OCI-LY1 (cell line): Measurements from ENCODE around the gene WHAMM.

Source experiments
- EZH2 ChIP-seq: fragments of 200-600 bp; sonication (generic), shearing (Covaris generic); IDR thresholded peaks from 2 replicates; pipeline ENCODE4 v1.8.0; 2017; ENCODE audit warnings: borderline replicate concordance, mixed run types, mild to moderate bottlenecking, antibody characterized with exemption, low read length, moderate library complexity, mixed read lengths
- TF ChIP-seq, protein P1 (sequence below): fragments of 200-600 bp; sonication (generic), shearing (Covaris generic); IDR thresholded peaks from 2 replicates; pipeline ENCODE4 v1.5.1; 2017; ENCODE audit warnings: mild to moderate bottlenecking, antibody characterized with exemption, low read length, moderate library complexity, mixed read lengths

DNA sequence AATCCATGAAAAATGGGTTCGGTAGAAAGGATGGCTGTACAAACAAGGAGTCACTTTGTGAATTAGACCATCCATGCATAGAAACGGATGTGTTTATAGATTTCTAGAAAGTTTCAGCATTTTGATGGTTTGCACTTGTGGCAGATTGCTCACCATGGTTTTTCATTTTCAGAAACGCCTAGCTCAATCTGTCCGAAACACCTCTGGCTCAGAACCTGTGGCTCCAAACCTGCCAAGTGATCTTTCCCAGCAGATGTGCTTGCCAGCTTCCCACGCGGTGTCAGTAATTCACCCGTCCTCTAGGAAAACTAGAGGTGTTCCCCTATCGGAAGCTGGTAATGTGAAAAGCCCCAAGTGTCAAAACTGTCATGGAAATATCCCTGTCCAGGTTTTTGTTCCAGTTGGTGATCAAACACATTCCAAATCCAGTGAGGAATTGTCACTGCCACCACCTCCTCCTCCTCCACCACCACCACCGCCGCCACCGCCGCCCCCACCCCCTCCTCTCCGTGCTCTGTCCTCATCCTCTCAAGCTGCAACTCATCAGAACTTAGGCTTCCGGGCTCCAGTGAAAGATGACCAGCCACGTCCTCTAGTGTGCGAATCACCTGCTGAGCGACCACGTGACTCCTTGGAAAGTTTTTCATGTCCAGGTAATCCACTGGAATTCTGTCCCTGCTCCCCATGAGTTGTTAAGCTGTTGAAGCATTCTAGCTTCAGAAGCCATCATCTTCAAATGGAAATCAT lies 21.2 kb downstream of the WHAMM start:
- TF ChIP-seq, protein P1, sequence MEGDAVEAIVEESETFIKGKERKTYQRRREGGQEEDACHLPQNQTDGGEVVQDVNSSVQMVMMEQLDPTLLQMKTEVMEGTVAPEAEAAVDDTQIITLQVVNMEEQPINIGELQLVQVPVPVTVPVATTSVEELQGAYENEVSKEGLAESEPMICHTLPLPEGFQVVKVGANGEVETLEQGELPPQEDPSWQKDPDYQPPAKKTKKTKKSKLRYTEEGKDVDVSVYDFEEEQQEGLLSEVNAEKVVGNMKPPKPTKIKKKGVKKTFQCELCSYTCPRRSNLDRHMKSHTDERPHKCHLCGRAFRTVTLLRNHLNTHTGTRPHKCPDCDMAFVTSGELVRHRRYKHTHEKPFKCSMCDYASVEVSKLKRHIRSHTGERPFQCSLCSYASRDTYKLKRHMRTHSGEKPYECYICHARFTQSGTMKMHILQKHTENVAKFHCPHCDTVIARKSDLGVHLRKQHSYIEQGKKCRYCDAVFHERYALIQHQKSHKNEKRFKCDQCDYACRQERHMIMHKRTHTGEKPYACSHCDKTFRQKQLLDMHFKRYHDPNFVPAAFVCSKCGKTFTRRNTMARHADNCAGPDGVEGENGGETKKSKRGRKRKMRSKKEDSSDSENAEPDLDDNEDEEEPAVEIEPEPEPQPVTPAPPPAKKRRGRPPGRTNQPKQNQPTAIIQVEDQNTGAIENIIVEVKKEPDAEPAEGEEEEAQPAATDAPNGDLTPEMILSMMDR: no peak
- TF ChIP-seq EZH2: no peak
